Activated CD8-positive, alpha-beta memory T cell treated with anti-CD3 and anti-CD28 coated beads, Interleukin-2, amount 10 ng/mL, durations not matched to agents 7 days and 5 days (primary cell): ENCODE data around the gene SORCS2. TPM values are rescaled to one million over a fixed set of nuclear protein-coding genes. Genes with fewer than 3 reads are reported as not detected.
A peak's percentile ranks its signal among the peaks of the same experiment; 100 is the strongest.

Source experiments
- ATAC-seq: fragments of 150-1000 bp; cut with Tn5 transposase; one replicate; pipeline ENCODE4 v1.10.0; 2021; ENCODE audit warnings: moderate library complexity
- CTCF ChIA-PET: fragments of 350-600 bp; sonication (Branson Sonifier 250); formaldehyde crosslinking; loops from one replicate; lab custom pipeline; 2021; ENCODE audit warnings: antibody characterized with exemption; lab: Charles Lee
- DNase-seq: peaks from one replicate; pipeline ENCODE4 v3.0.0-alpha.2; 2020
- H3K27ac Mint-ChIP-seq: one replicate; pipeline ENCODE4 v1.8.0; 2021; ENCODE audit warnings: mild to moderate bottlenecking, mixed read lengths
- H3K27me3 Mint-ChIP-seq: one replicate; pipeline ENCODE4 v1.8.0; 2021; ENCODE audit warnings: mixed read lengths
- H3K36me3 Mint-ChIP-seq: one replicate; pipeline ENCODE4 v1.8.0; 2021; ENCODE audit warnings: mild to moderate bottlenecking, mixed read lengths
- H3K4me1 Mint-ChIP-seq: one replicate; pipeline ENCODE4 v1.8.0; 2021; ENCODE audit warnings: mixed read lengths
- H3K4me3 Mint-ChIP-seq: one replicate; pipeline ENCODE4 v1.8.0; 2021; ENCODE audit warnings: mild to moderate bottlenecking, moderate library complexity, mixed read lengths
- H3K9me3 Mint-ChIP-seq: one replicate; pipeline ENCODE4 v1.8.0; 2022; ENCODE audit warnings: low read depth, mixed read lengths
- total RNA-seq, 2 experiments: library from RNA; stranded (reverse); gene quantifications; one replicate each; pipeline ENCODE4 v1.2.3, GENCODE V29; 2021

The SORCS2 gene
- total RNA-seq, 2 experiments from 2014 or later: 0.05 to 0.06 TPM

DNA sequence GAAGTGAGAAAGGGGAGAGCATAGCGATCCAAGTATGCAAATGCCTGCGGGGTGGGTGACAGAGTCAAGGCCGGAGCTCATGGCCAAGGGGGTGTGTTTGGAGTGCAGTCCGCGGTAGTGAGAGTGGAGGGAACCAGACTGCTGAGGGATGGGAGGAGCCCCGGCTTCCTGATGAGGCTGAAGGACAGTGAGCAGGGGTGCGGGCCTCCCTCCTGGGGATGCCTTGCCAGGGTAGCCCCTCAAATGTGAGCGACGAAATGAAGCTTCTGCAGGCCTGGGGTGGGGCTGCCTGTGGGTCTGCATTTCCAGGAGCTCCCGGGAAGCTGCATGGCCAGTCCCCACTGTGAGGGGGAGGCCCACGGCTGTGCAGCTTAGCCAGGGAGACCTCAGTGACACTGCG is 197.4 kb downstream of the SORCS2 start:
- Mint-ChIP-seq H3K27me3 (no peaks in the 10 kb centered on the region), H3K4me1 (no peaks in the 10 kb centered on the region), H3K9me3 (peaks cover 13% of the 10 kb centered on the region), H3K4me3 (no peak overlapping the region), H3K27ac (no peak overlapping the region), H3K36me3 (no peaks in the 10 kb centered on the region)
- DNase-seq: peak; percentile 30
- ATAC-seq: no peak
- CTCF ChIA-PET: no interaction called here

DNA sequence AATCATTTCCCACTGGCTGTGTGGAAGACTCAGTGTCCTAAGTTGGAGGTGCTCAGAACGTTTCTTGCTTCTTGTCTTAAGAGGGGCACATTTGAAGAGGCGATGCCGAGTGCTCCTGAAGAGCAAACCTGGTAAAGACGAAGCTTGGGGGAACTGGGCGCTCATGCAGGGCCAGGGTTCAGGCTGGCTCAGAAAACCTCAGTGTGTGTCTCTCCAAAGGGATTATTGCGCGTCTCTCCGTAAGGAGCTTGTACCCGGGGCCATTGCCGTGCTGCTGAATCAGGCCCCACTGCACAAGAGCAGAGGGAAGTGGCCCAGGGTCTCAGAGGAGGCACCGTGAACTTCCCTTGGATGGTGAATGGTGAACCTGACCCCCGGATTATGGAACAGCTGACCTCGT is 198.0 kb downstream of the SORCS2 start:
- Mint-ChIP-seq H3K27ac (no peak overlapping the region), H3K9me3 (peaks cover 13% of the 10 kb centered on the region), H3K36me3 (no peaks in the 10 kb centered on the region), H3K27me3 (no peaks in the 10 kb centered on the region), H3K4me1 (no peaks in the 10 kb centered on the region), H3K4me3 (no peak overlapping the region)
- peak; percentile 25 for DNase-seq
- CTCF ChIA-PET: no interaction called here
- ATAC-seq: no peak

DNA sequence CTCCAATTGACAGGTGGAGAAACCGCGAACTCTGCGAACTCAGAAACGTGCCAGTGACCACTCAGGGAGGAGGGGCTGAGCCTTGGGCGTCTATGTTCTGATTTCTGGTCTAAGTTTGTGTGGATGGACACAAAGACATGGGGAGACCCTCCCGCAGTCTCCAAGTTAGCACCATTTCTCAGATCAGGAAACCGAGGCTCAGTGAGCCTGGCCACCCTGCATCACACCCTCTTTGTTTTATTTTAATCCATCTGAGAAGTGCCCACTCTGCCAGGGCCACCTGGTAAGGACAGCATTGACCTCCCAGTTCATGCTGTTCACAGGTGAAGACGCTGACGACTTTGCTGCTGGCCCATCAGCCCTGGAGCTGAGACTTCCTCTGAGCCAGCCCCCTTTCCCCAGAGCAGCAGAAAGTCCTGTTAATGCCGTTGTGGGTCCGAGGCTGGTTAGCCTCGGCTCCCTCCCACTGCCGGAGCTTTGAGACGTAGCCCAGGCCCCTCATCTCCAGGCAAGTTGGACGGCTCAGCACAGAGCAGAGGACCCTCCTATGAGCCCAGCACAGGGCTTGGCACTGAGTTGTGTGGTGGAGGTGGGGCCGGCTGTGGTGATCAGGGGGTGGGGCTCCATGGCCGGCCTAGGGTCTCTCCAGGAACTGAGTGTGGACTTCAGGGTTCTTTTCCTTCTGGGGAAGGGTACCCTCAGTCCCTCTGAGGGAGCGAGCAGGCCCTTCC is 198.7 kb downstream of the SORCS2 start:
- H3K9me3 Mint-ChIP-seq: peaks cover 13% of the 10 kb centered on the region
- DNase-seq (peak; percentile 25), ATAC-seq (no peak)
- H3K36me3 Mint-ChIP-seq: no peaks in the 10 kb centered on the region
- CTCF ChIA-PET: no interaction called here
- no peak overlapping the region for H3K27ac Mint-ChIP-seq
- no peaks in the 10 kb centered on the region for H3K27me3 Mint-ChIP-seq
- no peaks in the 10 kb centered on the region for H3K4me1 Mint-ChIP-seq
- no peak overlapping the region for H3K4me3 Mint-ChIP-seq

DNA sequence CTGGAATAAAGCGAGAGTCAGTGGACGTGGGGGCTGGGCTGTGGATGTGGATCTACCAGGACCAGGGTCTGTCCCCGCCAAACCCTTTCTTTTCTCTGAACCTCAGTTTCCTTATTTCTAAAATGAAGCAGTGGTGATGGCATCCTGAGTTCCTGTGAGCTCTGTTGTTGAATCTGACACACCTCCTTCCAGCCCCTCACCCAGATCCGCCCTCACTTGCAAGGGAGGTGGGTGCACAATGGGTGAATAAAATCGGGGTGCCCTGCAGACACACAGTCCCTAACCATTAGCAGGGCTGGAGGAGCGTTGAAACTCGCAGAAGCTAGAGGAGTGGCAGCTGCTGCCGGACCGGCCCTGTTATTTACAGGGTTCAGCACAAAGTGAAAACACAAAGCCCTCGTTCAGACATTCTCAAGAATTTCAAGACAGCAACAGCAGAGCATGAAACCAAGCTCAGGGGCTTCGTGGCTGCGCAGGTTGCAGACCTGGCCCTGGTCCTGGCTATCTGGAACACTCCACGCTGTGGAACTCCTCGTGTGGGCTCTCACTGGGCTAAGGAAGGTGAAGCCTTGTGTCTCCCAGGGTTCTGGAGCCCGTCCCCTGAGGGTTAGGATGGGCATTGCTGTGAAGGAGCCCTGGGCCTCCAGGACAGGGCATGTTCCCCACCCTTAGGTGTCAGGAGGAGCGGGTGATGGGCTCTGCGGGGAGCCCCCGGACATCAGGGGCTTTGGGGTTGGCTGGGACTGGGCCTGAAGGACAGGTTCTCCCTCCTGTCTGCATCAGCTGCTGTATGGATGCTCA is 199.5 kb downstream of the SORCS2 start:
- CTCF ChIA-PET: no interaction called here
- Mint-ChIP-seq H3K27me3 (no peaks in the 10 kb centered on the region), H3K27ac (no peak overlapping the region), H3K36me3 (no peaks in the 10 kb centered on the region), H3K4me3 (no peak overlapping the region), H3K4me1 (no peaks in the 10 kb centered on the region), H3K9me3 (peaks cover 8% of the 10 kb centered on the region)
- DNase-seq (peak; percentile 25), ATAC-seq (no peak)

DNA sequence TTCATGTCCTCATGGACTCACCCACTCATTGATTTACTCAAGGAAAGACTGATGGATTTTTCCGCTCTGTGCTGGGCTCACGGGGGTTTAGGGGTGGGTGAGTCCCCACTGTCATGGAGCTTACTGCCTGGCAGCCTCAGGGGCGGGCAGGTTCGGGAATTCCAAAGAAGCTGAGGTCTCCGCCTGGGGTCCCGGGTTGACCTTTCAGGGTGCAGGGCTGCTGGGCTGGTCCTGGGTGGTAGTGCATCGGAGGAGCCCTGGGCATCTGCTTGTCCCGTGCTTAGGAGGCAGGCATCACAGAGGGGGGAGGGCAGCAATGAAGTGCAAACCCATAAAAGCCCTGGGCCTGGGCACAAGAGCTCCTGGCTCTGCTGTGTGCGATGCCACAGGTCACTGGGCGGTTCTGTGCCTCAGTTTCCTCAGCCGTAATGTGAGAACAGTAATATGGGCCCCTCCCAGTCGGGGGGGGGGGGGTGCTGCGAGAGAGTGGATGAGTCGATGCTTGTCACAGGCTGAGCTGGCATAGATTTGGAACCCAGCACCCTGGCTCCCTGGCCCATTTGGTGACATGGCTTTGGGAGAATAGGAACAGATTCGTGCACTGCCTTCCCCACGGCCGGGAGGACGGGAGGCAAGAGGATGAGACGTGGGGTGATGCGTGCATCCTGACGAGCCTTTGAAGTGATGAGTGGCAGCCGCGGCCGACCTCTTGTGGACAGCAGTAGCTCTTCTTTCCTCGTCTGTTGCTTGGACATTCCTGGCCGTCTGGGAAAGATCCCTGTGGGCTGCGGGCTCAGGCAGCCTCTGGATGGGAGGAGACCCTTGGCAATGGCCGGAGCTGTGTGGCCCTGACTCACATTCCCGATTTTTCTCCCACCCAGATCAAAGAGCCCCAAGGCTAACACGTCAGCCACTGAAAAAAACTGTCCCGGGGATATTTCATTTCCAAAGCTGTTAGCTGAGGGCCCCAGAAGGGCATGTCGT is 200.4 kb downstream of the SORCS2 start:
- Mint-ChIP-seq H3K27ac (no peak overlapping the region), H3K4me3 (no peak overlapping the region), H3K4me1 (no peaks in the 10 kb centered on the region), H3K27me3 (peaks cover 6% of the 10 kb centered on the region), H3K9me3 (peaks cover 2% of the 10 kb centered on the region), H3K36me3 (no peaks in the 10 kb centered on the region)
- no peak for DNase-seq
- CTCF ChIA-PET: no interaction called here
- no peak for ATAC-seq

DNA sequence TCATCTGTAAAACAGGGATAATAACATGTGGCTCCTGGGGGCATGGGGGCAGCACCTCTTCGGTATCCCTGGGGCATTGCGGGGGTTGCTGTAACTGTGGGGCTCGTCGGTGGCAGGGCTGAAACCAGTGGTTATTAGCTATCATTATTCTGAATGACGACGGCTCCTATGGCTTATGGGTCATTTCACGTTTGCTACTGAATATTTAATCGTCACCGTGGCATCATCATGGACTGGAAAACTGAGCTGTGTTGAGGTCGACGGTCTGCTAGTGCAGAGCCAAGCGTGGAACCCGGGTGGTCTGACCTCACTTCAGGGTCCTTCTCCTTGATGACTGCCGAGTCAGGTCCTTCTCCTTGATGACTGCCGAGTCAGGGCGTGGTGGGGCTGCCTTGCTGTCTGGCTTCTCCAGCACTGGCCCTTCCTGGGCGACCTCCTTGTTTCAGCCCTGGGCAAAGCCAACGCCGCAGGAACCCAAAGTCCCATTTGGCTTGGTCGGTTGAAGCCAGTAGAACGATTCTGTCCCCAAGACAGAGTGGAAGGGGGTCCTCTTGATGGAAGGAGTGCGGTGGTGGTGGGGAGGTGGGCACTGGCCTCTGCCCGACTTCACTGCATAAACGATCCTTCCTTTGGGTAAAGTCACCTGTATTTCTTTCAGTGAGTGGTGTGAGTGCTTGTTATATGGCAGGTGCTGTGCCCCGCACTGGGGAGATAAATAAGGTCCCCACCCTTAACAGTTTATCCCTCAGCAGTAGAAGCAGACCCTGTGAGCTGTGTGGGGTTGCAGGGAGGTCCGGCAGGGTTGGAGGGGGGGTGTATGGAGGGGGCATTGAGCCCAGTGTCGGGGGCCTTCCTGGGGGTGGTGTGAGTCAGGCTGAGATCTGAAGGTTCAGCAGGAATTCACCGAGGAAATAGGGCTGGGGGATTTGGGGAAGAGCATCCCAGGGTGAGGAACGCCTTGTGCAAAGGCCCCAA is 201.6 kb downstream of the SORCS2 start:
- no peak for ATAC-seq
- Mint-ChIP-seq H3K27me3 (peaks cover 16% of the 10 kb centered on the region), H3K4me1 (no peaks in the 10 kb centered on the region), H3K27ac (no peak overlapping the region), H3K36me3 (no peaks in the 10 kb centered on the region), H3K9me3 (no peaks in the 10 kb centered on the region), H3K4me3 (no peak overlapping the region)
- peak; percentile 19 for DNase-seq
- CTCF ChIA-PET: no interaction called here

DNA sequence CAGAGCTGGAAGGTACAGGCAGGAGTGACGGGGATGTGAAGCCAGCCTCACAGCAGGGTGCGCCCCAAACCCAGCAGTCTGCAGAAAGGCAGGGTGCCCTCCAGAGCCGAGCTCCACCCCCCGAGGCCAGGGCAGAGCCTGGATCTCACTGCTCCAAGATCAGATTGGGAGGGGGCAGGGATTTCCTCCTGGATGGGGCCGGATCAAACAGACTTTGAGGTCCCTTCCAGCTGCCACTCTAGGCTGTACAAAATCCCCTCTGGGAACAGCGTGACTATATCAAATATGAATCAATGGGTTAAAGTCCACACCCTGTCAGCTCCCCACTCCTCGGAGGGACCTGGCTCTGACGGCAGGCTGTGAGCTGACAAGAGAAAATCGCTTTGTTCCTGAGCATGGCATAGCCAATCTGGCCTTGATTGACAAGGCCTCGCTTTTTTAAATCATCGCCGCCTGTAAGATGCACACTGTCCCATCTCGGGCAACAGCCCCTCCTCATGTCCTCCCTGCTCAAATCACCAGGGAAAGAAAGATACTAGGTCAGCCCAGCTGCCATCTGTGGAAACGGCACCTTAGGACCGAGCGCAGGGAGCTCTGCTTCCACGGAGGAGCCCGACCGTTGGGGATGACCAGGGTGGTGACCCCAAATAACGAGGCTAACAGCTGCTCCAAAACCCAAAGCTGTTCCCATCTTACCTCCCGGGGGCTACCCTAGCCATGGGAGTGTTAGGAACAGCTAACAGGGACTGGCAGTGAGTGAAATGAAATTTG is 202.5 kb downstream of the SORCS2 start:
- ATAC-seq (no peak), DNase-seq (peak; percentile 35)
- Mint-ChIP-seq H3K27ac (no peak overlapping the region), H3K36me3 (no peaks in the 10 kb centered on the region), H3K4me1 (no peaks in the 10 kb centered on the region), H3K9me3 (no peaks in the 10 kb centered on the region), H3K4me3 (no peak overlapping the region), H3K27me3 (peaks cover 18% of the 10 kb centered on the region)
- CTCF ChIA-PET: no interaction called here

DNA sequence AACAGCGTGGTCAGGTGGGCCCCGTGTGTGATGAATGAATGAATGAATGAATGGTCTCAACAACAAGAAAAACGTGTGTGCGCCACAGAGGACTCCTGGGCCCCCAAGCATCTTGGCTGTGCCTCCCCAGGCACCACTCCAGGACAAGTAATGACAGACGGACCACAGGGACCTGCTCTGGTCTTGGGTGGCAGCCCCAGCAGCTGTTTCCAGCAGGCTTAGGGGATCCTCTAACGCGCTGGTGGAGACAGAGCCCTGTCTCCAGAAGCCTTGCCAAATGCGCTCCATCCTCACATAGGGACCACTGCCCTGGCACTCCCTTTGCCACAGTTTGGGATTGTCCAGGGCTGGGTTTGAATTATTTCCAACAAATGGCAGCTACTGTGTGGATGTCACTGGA is 203.3 kb downstream of the SORCS2 start:
- no peak overlapping the region for H3K4me3 Mint-ChIP-seq

DNA sequence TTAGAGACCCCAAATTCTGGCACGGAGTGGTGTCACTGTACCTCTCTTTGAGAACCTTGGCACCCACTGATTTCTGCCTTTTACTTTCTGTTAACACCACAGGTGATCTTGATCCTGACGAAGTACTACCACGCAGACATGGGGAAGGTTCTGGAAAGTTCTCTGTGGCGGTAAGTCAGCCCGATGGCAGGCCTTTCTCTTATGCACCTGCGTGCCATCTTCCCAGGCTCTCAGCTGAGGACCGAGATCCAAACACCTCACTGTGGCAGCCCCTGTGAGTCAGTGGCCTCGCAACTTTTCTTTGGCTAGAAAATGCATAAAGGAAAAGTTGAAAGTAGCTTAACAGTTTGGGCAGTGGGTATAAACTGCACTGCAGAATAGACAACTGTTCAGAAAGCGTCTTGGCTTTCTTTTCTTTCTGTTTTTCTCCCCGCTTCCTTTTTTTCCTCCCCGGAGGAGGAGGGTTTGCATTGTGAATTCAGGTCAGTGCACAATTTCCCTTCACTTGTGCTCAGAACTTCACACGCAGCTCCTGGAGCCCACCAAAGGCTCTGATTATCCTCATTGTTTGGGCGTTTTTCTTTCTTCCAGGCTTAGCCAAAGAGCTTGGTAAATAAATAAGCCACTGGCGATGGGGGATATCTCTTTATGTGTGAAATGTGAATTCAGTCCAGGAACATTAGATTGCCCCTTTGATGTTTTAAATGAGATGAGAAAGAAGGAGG is 204.0 kb downstream of the SORCS2 start:
- no peaks in the 10 kb centered on the region for H3K36me3 Mint-ChIP-seq

More for the DNA sequence above, 203.3 kb downstream of the SORCS2 start:
- Mint-ChIP-seq H3K27me3 (peaks cover 18% of the 10 kb centered on the region), H3K36me3 (no peaks in the 10 kb centered on the region), H3K27ac (no peak overlapping the region), H3K4me1 (no peaks in the 10 kb centered on the region), H3K9me3 (no peaks in the 10 kb centered on the region)
- ATAC-seq: no peak
- DNase-seq: peak; percentile 22
- CTCF ChIA-PET: no interaction called here

DNA sequence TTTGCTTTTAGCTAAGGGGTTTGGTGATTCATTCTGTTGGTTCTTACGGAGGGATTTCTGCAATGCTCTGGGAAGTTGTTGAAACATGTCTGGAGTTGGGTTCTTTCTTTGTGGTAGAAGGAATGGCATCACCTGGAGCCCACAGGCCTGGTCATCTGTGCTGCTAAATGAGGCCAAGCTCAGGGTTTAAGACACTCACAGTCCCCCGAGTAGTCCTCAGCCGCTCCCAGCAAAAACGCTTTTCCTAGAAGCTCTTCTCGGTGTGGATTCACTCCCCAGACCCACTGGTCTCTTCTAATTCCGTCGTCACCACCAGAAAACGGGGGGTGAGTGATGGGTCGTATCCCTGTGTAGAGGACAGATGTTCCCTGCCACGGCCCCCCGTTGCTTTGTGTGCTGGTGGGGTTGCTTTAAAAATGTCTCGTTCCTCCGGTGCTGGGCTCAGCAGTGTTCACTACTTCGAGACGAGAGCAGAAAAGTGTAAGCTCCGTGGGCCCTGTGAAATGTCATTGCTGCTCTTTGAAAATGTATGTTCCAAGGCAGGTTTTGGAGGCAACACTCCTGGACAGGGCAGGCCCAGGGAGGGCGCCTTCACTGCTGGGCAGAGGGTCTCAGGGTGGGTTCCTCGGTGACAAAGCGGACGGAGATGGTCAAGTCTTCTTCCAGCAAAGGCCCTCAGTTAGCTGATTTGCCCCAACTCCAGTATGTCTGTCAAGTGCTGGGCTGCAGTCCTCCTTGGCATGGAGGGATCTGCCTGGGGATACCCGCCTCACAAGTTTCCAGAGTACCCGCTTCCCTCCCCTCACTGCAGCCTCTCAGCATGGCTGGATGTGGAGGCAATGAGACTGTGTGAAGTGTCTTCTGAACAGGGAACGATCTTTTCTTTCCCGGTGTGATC is 205.1 kb downstream of the SORCS2 start:
- CTCF ChIA-PET: interaction anchor here (0.6 kb wide), 1 partner anchor 17 kb away, joined by 3 read pairs; no protein-coding TSS in a partner anchor
- no peaks in the 10 kb centered on the region for H3K9me3 Mint-ChIP-seq

More for the DNA sequence above, 204.0 kb downstream of the SORCS2 start:
- ATAC-seq: no peak
- Mint-ChIP-seq H3K9me3 (no peaks in the 10 kb centered on the region), H3K27ac (no peak overlapping the region), H3K27me3 (peaks cover 18% of the 10 kb centered on the region), H3K4me1 (no peaks in the 10 kb centered on the region), H3K4me3 (no peak overlapping the region)
- DNase-seq: peak; percentile 34
- CTCF ChIA-PET: no interaction called here

DNA sequence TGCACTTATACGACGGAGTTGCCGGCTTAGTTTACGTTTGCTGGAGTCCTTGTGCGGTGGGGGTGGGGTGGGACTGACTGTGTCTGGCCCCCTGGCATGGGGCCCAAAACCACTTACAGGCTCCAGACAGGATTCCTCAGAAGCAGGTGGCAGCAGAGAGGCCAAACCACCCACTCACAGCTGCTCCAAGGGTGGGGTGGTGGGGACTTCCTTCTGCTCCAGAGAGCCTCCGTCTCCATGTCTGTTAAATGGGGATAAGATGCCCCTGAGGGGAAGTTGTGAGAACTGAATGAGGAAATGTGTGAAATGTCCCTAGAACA is 205.7 kb downstream of the SORCS2 start:
- Mint-ChIP-seq H3K36me3 (no peaks in the 10 kb centered on the region), H3K4me3 (no peak overlapping the region), H3K9me3 (no peaks in the 10 kb centered on the region), H3K27me3 (peaks cover 18% of the 10 kb centered on the region), H3K27ac (no peak overlapping the region), H3K4me1 (no peaks in the 10 kb centered on the region)
- DNase-seq: peak; percentile 36
- ATAC-seq: no peak
- CTCF ChIA-PET: no interaction called here

More for the DNA sequence above, 205.1 kb downstream of the SORCS2 start:
- H3K27ac Mint-ChIP-seq: no peak overlapping the region
- DNase-seq (peak; percentile 32), ATAC-seq (no peak)
- no peaks in the 10 kb centered on the region for H3K4me1 Mint-ChIP-seq
- H3K4me3 Mint-ChIP-seq: no peak overlapping the region
- peaks cover 18% of the 10 kb centered on the region for H3K27me3 Mint-ChIP-seq
- no peaks in the 10 kb centered on the region for H3K36me3 Mint-ChIP-seq
